Neutrophil (primary cell): ENCODE results near the gene VSIR.

ENCODE experiments used
- H3K27ac ChIP-seq: fragments of 200-600 bp; sonication (generic); 2 replicates; pipeline ENCODE4 v1.5.1; 2016; ENCODE audit warnings: mild to moderate bottlenecking, moderate library complexity
- H3K27me3 ChIP-seq: fragments of 200-600 bp; sonication (generic); 2 replicates; pipeline ENCODE4 v1.6.0; 2016; ENCODE audit warnings: mild to moderate bottlenecking
- H3K36me3 ChIP-seq: fragments of 200-600 bp; sonication (generic); 2 replicates; pipeline ENCODE4 v1.5.1; 2017
- H3K4me1 ChIP-seq, 2 experiments: fragments of 200-600 bp in 1 of 2; sonication (generic) in 1 of 2; 1 replicate in 1 of 2; 2 replicates in 1 of 2; pipeline versions ENCODE4 v1.5.1 to v1.6.1; 2013 to 2016; ENCODE audit warnings: low read depth in 1 of 2, low read length in 1 of 2, mild to moderate bottlenecking in 1 of 2, moderate library complexity in 1 of 2; ENCODE audit not compliant: control insufficient read depth in 1 of 2, insufficient read depth in 1 of 2
- H3K4me3 ChIP-seq, 2 experiments: fragments of 200-600 bp in 1 of 2; sonication (generic) in 1 of 2; 1 replicate in 1 of 2; 2 replicates in 1 of 2; pipeline ENCODE4 v1.5.1; 2013 to 2016; ENCODE audit warnings: low read depth in 1 of 2, low read length in 1 of 2, mild to moderate bottlenecking in 1 of 2, moderate library complexity in 1 of 2
- H3K9me3 ChIP-seq: fragments of 200-600 bp; sonication (generic); 2 replicates; pipeline ENCODE4 v1.5.1; 2016
- CTCF ChIP-seq: fragments of 200-600 bp; sonication (generic); IDR thresholded peaks from 2 replicates; pipeline ENCODE4 v1.5.1; 2016; ENCODE audit warnings: antibody characterized with exemption

The VSIR gene

GRCh38 chr10:71750986-71751385 is 22.3 kb downstream of the VSIR start:
- no peaks in the 10 kb centered on the region for H3K27me3 ChIP-seq
- H3K27ac ChIP-seq = peak overlapping the region; percentile 99
- no peaks in the 10 kb centered on the region for H3K9me3 ChIP-seq
- peak overlapping the region; percentile 56 to 64 for H3K4me3 ChIP-seq
- H3K4me1 ChIP-seq = peaks cover 100% of the 10 kb centered on the region in 2 experiments
- no peak for TF ChIP-seq CTCF
- H3K36me3 ChIP-seq = peaks cover 94% of the 10 kb centered on the region

GRCh38 chr10:71750124-71750841 is 23.0 kb downstream of the VSIR start:
- H3K27me3 ChIP-seq = no peaks in the 10 kb centered on the region
- H3K27ac ChIP-seq = peak overlapping the region; percentile 99
- no peak for TF ChIP-seq CTCF
- H3K4me1 ChIP-seq = peaks cover 100% of the 10 kb centered on the region in 2 experiments
- H3K4me3 ChIP-seq = peak overlapping the region; percentile 56 to 64
- H3K9me3 ChIP-seq = no peaks in the 10 kb centered on the region
- H3K36me3 ChIP-seq = peaks cover 91% of the 10 kb centered on the region

- peaks cover 100% of the 10 kb centered on the region in 2 experiments for H3K4me1 ChIP-seq
- peaks cover 82% of the 10 kb centered on the region for H3K36me3 ChIP-seq
- H3K9me3 ChIP-seq = no peaks in the 10 kb centered on the region
- peak overlapping the region; percentile 56 to 64 for H3K4me3 ChIP-seq
- H3K27ac ChIP-seq = peak overlapping the region; percentile 99
- TF ChIP-seq CTCF = no peak
- no peaks in the 10 kb centered on the region for H3K27me3 ChIP-seq
Observed at GRCh38 chr10:71749396-71749795, 23.9 kb downstream of the VSIR start.

- peak overlapping the region; percentile 56 to 64 for H3K4me3 ChIP-seq
- H3K4me1 ChIP-seq = peaks cover 100% of the 10 kb centered on the region in 2 experiments
- H3K27me3 ChIP-seq = no peaks in the 10 kb centered on the region
- TF ChIP-seq CTCF = peak; percentile 82
- peaks cover 75% of the 10 kb centered on the region for H3K36me3 ChIP-seq
- H3K27ac ChIP-seq = peak overlapping the region; percentile 99
- no peaks in the 10 kb centered on the region for H3K9me3 ChIP-seq
Observed at GRCh38 chr10:71748671-71749191, 24.6 kb downstream of the VSIR start.

GRCh38 chr10:71747551-71748523 is 25.5 kb downstream of the VSIR start:
- Histone ChIP-seq H3K9me3 (no peaks in the 10 kb centered on the region), H3K4me3 (peak overlapping the region; percentile 56 to 64), H3K4me1 (peaks cover 100% of the 10 kb centered on the region in 2 experiments), H3K36me3 (peaks cover 69% of the 10 kb centered on the region), H3K27me3 (no peaks in the 10 kb centered on the region), H3K27ac (peak overlapping the region; percentile 99)
- no peak for TF ChIP-seq CTCF
